GM12873 (cell line): ENCODE results near the gene BBS4.

Experiments
- CTCF ChIP-seq: IDR thresholded peaks from 2 replicates; pipeline ENCODE4 v1.5.1; 2012; ENCODE audit warnings: low read depth, mild to moderate bottlenecking, moderate library complexity, low read length, control low read depth; ENCODE audit not compliant: insufficient read depth; ENCODE audit errors: missing control alignments

The BBS4 gene

GRCh38 chr15:72771329-72771725, 85.3 kb downstream of the BBS4 start:
- no peak for TF ChIP-seq CTCF

DNA sequence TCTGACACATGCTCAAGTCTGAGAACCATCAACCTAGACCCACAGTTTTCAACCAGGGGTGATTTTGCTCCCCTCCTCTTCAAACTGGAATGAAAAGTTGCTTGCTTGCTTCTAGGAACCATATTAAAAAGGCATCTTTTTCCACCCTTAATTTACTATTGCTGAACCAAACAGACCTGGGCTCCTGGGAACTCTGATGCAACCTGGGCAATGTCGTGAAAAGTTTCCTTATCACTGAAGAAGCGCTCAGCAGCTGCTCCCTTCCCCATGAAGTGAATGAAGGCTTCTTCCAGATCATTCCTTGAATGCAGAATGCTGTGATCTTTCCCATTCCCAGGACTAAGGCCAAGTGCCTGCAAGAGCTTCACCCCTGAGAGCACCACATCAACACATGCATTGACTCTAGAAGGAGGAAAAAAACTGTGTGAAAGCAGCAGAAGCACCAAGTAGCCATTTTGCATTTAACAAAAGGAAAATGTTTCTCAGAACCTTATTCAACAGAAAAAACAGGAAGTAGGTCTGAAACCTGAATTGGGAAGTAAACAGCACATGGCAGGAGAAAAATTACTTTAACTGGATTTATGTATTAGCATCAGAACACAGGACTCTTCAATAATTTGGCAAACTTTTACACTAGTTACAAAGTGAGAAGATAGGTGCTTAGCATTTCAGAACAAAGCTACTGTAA, 88.8 kb downstream of the BBS4 start:
- no peak for TF ChIP-seq CTCF

DNA sequence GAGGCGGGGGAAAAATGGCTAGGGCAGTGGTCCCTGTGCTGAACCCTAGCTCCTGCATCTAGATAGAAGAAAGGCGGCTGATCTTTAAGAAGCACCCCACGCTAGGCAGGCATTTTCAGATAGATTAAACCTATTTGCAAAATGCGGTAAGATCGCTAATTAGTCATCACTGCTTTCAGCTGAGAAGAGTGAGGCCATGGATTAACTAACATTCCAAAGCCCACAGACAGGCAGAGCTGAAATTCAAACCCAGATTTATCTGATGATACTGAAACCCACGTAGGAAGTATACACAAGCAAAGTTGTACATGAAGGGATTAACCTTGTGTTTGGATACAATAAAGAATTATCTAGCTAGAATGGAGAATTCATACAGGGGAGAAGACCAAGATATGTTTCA, 92.8 kb downstream of the BBS4 start:
- no peak for TF ChIP-seq CTCF

DNA sequence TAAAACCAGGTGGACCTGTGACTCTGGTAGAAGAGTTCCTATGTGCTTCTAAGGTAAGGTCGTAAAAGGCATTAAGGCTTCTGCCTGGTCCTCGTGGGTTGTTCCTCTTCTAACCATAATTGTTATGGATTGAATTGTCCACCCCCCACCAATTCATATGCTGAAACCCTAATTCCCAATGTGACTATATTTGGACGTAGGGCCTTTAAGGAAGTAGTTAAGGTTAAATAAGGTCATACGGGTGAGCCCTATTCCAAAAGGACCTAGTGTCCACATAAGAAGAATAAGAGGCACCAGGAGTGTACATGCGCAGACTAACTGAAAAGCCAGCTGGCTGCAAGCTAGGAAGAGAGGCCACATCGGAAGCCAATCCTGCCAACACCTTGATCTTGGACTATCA, 95.6 kb downstream of the BBS4 start:
- no peak for TF ChIP-seq CTCF

- TF ChIP-seq CTCF, result no peak
These were observed 96.4 kb downstream of the BBS4 start for GRCh38 chr15:72782274-72783003.

DNA sequence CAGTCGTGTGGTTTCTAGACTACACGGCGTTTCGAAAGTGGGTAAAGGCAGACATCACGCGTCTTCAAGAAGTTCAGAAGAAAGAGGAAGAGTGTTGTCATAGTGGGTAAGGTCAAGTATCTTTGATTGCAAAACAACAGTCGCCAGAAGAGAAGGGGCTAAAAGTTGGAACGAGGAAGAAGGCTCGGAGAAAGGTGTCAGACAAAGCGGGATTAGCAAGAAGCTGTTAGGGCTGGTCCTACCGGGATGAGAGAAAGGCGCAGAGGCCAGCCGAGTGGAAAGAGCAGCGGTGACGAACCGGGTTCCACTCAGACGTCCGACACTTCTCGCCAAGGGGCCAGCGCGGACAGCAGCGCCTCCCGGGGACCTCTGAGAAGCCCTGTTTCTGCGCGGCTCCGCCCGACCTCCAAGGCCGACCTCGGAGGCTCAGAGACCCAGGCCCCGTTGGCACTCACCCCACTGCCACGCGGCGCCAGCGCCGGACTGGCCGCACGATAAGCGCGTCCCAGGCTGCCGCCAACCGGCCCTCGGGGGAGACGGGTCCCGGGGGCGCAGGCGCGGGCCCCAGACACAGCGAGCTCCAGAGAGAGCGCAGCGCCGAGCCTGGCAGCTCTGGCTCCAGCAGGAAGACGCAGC, 97.1 kb downstream of the BBS4 start:
- no peak for TF ChIP-seq CTCF
